Body of pancreas (tissue), 4 donors: Measurements from ENCODE around the gene BCL7C. TPM values are rescaled to one million over a fixed set of nuclear protein-coding genes. Genes with fewer than 3 reads are reported as not detected.
A peak's percentile ranks its signal among the peaks of the same experiment; 100 is the strongest.
"Not testable (repeated sequence)": the region's sequence is repeated elsewhere in the genome, so short reads cannot be mapped to it uniquely, and the experiment has no call there.

ENCODE experiments used
- ATAC-seq: fragments of 150-250 bp; one replicate; pipeline ENCODE4 v1.9.1; 2016
- DNase-seq, 4 donors: peaks; one replicate each; pipeline ENCODE4 v3.0.0-alpha.2; 2019
- H3K27ac ChIP-seq, 4 donors: fragments of 200-600 bp; sonication (generic); 1 replicate in 3 of 4; 2 replicates in 1 of 4; pipeline versions ENCODE4 v1.5.1 to v1.6.1; 2016 to 2019; ENCODE audit warnings: mild to moderate bottlenecking in 1 of 4, mixed read lengths in 1 of 4, moderate library complexity in 1 of 4
- H3K27me3 ChIP-seq, 2 donors: fragments of 200-600 bp; sonication (generic); one replicate each; pipeline ENCODE4 v1.6.0; 2016; ENCODE audit warnings: mild to moderate bottlenecking in 1 of 2
- H3K36me3 ChIP-seq, 2 donors: fragments of 200-600 bp; sonication (generic); replicated peaks in 1 of 2; 2 replicates each; pipeline ENCODE4 v1.5.1; 2016; ENCODE audit warnings: low read depth in 2 of 2; ENCODE audit not compliant: insufficient read depth in 1 of 2
- H3K4me1 ChIP-seq: fragments of 200-600 bp; sonication (generic); one replicate; pipeline ENCODE4 v1.6.0; 2016
- H3K4me3 ChIP-seq, 2 donors: fragments of 200-600 bp; sonication (generic); 1 replicate in 1 of 2; 2 replicates in 1 of 2; pipeline ENCODE4 v1.5.1; 2016 to 2019
- H3K9me3 ChIP-seq, 3 donors: fragments of 200-600 bp; sonication (generic); 1 replicate in 2 of 3; 2 replicates in 1 of 3; pipeline ENCODE4 v1.5.1; 2016
- CTCF ChIP-seq, 7 experiments: fragments of 450-650 bp in 4 of 7; fragments of 200-600 bp in 3 of 7; sonication (generic) in 3 of 7; IDR thresholded peaks; one replicate each; pipeline ENCODE4 v1.5.1; 2016 to 2019; ENCODE audit warnings: antibody characterized with exemption in 7 of 7
- POLR2A ChIP-seq, 3 donors: fragments of 450-650 bp; IDR thresholded peaks; one replicate each; pipeline ENCODE4 v1.6.1; 2016; ENCODE audit warnings: antibody characterized with exemption in 3 of 3, mild to moderate bottlenecking in 2 of 3
- WGBS, 2 donors: methylation state at CpG; one replicate each; pipeline ENCODE4 v1.1.5; 2017; 5-methylcytosine and 5-hydroxymethylcytosine counted together
- intact Hi-C: fragments of 100-400 bp; cut with DNase I; formaldehyde crosslinking; loops from one replicate; pipeline ENCODE4 v1.15.1; 2023
- total RNA-seq, 2 donors: library from RNA; depleted of rRNA; stranded (reverse); fragments of >200 nt; gene quantifications; one replicate each; pipeline ENCODE4 v1.1.0, GENCODE V29; 2016

BCL7C gene
- 10 to 100 TPM; 19.8 to 24.1 TPM for total RNA-seq

DNA sequence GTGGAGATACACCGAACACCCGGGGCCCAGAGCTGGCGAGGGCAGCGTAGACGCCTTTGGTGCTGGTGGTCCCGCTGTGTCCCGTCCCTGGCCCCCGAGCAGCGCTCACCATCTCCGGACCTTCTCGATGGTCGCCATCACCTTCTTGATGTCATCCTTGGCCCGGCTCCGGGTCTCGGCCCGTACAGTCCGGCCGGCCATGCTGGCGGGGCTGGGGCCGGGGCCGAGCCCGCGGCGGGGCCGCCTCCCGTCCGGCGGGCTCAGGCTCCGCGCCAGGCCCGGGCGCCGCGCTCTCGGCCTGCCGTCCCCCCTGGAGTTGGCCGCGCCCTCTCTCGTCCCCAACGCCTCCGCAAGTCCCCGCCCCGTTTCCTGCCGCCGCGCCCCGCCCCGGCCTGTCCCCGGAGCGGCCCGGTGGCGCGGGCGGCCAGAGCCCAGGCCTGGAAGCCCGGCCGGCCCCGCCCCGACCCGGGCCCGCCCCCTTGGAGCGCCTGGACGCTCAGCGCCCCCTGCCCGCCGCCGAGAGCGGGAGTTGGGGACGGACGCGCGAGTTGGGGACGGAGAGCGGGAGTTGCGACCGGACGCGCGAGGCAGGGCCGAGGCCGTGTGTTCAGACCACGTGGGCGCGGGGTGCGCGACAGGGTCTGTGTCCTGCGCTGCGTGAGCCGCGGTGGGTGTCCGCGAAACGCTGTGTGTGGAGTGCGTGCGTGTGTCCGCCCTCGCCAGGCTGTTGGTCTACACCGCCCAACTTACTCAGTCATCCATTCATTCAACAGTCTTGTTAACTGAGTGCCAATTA is at the start of gene BCL7C:
Gene BCL7C (minus strand): TSS at position 334 of the 796 bp plus-strand sequence. CDS start 133 bp downstream, at position 201.
- TF ChIP-seq CTCF (IDR thresholded peaks at IDR 0.05) (peak; percentile 29 to 68 (median 51)), POLR2A (IDR thresholded peaks at IDR 0.05) (peak in 2 of 3 donors; percentile 50)
- Histone ChIP-seq H3K36me3 (no peaks in the 10 kb centered on the region), H3K4me3 (peak within 1 kb of the TSS; percentile 51 to 57), H3K27ac (peak within 1 kb of the TSS; percentile 91 to 96 (median 94)), H3K9me3 (no peaks in the 10 kb centered on the region), H3K4me1 (peaks cover 43% of the 10 kb centered on the region), H3K27me3 (no peaks in the 10 kb centered on the region)
- intact Hi-C loops, result no loop called here
- WGBS, 2 donors, result 0% methylated on average over 89 of the region's 97 CpGs; no CpG with 5 or more reads in 1 of the 2 donors
- DNase-seq (peak; percentile 92 to 95 (median 93)), ATAC-seq (peak; percentile 86)

- H3K27ac ChIP-seq, result peak overlapping the region; percentile 2 to 55 (median 28)
- no peaks in the 10 kb centered on the region for H3K9me3 ChIP-seq
- H3K27me3 ChIP-seq, result no peaks in the 10 kb centered on the region
- H3K36me3 ChIP-seq, result no peaks in the 10 kb centered on the region
- no peak for ATAC-seq
- intact Hi-C loops, result no loop called here
- WGBS, 2 donors, result 39 to 60% methylated on average over 1 to 4 of the region's 4 CpGs
- DNase-seq, result no peak
- peaks cover 12% of the 10 kb centered on the region for H3K4me1 ChIP-seq
- no peak overlapping the region for H3K4me3 ChIP-seq
- no peak for TF ChIP-seq POLR2A (IDR thresholded peaks at IDR 0.05)
- no peak for TF ChIP-seq CTCF (IDR thresholded peaks at IDR 0.05)
Measured at GRCh38 chr16:30942426-30942806, 48.5 kb upstream of the BCL7C start.

- Histone ChIP-seq H3K27ac (peak overlapping the region; percentile 2 to 55 (median 28)), H3K4me1 (peaks cover 12% of the 10 kb centered on the region), H3K27me3 (no peaks in the 10 kb centered on the region), H3K4me3 (no peak overlapping the region), H3K9me3 (no peaks in the 10 kb centered on the region), H3K36me3 (no peaks in the 10 kb centered on the region)
- intact Hi-C loops, result no loop called here
- TF ChIP-seq POLR2A (IDR thresholded peaks at IDR 0.05) (no peak), CTCF (IDR thresholded peaks at IDR 0.05) (peak; percentile 72 to 92 (median 88))
- ATAC-seq (peak; percentile 97), DNase-seq (peak; percentile 82 to 89 (median 88))
- 10 to 80% methylated on average over 2 to 15 of the region's 15 CpGs for WGBS, 2 donors
Measured at GRCh38 chr16:30941600-30942425, 47.9 kb upstream of the BCL7C start.

GRCh38 chr16:30939571-30939970 is 45.7 kb upstream of the BCL7C start:
- intact Hi-C loops, H3K9me3 ChIP-seq, H3K27ac ChIP-seq, DNase-seq, H3K4me3 ChIP-seq, H3K27me3 ChIP-seq, H3K36me3 ChIP-seq, ATAC-seq: not testable (repeated sequence)
- H3K4me1 ChIP-seq, result peaks cover 12% of the 10 kb centered on the region
- 93% methylated on average over 8 of the region's 8 CpGs for WGBS, 2 donors

- Histone ChIP-seq H3K36me3 (no peaks in the 10 kb centered on the region), H3K4me3 (no peak overlapping the region), H3K27ac (no peak overlapping the region), H3K4me1 (peaks cover 12% of the 10 kb centered on the region), H3K27me3 (no peaks in the 10 kb centered on the region), H3K9me3 (no peaks in the 10 kb centered on the region)
- ATAC-seq, result no peak
- WGBS, 2 donors, result 46 to 64% methylated on average over 5 of the region's 5 CpGs
- intact Hi-C loops, result no loop called here
- TF ChIP-seq POLR2A (IDR thresholded peaks at IDR 0.05) (no peak), CTCF (IDR thresholded peaks at IDR 0.05) (no peak)
- no peak for DNase-seq
Measured at GRCh38 chr16:30937692-30938091, 43.8 kb upstream of the BCL7C start.
